Measurements from ENCODE around the gene IFIT3. TPM values are rescaled to one million over a fixed set of nuclear protein-coding genes. Genes with fewer than 3 reads are reported as not detected.

The IFIT3 gene
- total and polyA plus RNA-seq, 2 donors, result 11.2 to 23.4 TPM

- H3K27ac ChIP-seq (ENCODE audit: low read depth), result no peak overlapping the region
- H3K4me3 ChIP-seq (ENCODE audit: low read depth, low read length), result no peak overlapping the region
- no peak for DNase-seq (ENCODE audit: extremely low spot score)
- no peaks in the 10 kb centered on the region for H3K4me1 ChIP-seq (ENCODE audit: insufficient read depth)
- WGBS, result 98% methylated on average over 4 of the region's 4 CpGs
- no peaks in the 10 kb centered on the region for H3K36me3 ChIP-seq (ENCODE audit: insufficient read depth)
These were observed 30.4 kb upstream of the IFIT3 start for GRCh38 chr10:89297356-89297755.

DNA sequence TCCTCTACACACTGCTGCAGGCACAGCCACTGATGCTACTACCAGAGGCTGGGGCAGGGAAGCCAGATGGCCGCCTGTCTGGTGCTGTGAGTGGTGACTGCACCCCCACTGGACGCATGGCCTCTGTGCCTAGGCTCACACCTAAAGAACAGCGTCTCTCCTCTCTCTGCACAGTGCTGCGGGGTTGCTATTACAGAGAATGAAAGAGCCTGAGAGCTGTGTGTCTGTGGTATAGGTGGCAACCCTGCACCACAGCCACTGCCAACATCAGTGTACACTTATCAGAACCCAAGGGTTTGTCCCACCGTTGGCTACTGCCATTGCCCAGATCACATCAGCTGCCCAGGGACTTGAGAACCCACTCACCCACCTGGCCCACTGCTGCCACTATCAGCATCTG is 30.0 kb upstream of the IFIT3 start:
- no peak overlapping the region for H3K4me3 ChIP-seq (ENCODE audit: low read depth, low read length)
- H3K4me1 ChIP-seq (ENCODE audit: insufficient read depth), result no peaks in the 10 kb centered on the region
- WGBS, result 96% methylated on average over 5 of the region's 5 CpGs
- no peaks in the 10 kb centered on the region for H3K36me3 ChIP-seq (ENCODE audit: insufficient read depth)
- DNase-seq (ENCODE audit: extremely low spot score), result no peak
- H3K27ac ChIP-seq (ENCODE audit: low read depth), result no peak overlapping the region

- Histone ChIP-seq H3K4me1 (ENCODE audit: insufficient read depth) (no peaks in the 10 kb centered on the region), H3K27ac (ENCODE audit: low read depth) (no peak overlapping the region)
These were observed 28.8 kb upstream of the IFIT3 start for GRCh38 chr10:89299031-89299430.

DNA sequence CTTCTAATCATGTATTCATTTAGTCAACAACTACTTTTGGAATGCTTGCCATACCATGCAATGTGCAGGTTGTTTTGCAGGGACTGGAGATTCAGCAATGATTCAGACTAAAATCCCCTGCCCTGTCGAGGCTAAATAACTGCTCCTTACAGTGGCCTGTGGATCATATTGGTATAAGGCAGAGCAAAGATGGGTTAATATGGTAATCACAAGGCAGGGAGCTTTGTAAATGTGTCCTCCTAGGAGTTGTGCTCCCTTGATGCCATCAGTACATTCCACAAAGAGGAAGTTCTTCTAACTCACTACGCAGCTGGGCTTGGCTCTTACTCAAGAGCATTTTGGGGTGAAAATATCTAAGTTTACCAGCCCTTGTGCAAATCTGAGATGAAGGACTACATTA is 26.6 kb upstream of the IFIT3 start:
- DNase-seq (ENCODE audit: extremely low spot score), result no peak
- H3K4me3 ChIP-seq (ENCODE audit: low read depth, low read length), result peak overlapping the region; percentile 44
- 7% methylated on average over 2 of the region's 2 CpGs for WGBS

More at GRCh38 chr10:89299031-89299430, 28.8 kb upstream of the IFIT3 start:
- Histone ChIP-seq H3K36me3 (ENCODE audit: insufficient read depth) (no peaks in the 10 kb centered on the region), H3K4me3 (ENCODE audit: low read depth, low read length) (no peak overlapping the region)
- no peak for DNase-seq (ENCODE audit: extremely low spot score)
- WGBS, result 72% methylated on average over 4 of the region's 4 CpGs

DNA sequence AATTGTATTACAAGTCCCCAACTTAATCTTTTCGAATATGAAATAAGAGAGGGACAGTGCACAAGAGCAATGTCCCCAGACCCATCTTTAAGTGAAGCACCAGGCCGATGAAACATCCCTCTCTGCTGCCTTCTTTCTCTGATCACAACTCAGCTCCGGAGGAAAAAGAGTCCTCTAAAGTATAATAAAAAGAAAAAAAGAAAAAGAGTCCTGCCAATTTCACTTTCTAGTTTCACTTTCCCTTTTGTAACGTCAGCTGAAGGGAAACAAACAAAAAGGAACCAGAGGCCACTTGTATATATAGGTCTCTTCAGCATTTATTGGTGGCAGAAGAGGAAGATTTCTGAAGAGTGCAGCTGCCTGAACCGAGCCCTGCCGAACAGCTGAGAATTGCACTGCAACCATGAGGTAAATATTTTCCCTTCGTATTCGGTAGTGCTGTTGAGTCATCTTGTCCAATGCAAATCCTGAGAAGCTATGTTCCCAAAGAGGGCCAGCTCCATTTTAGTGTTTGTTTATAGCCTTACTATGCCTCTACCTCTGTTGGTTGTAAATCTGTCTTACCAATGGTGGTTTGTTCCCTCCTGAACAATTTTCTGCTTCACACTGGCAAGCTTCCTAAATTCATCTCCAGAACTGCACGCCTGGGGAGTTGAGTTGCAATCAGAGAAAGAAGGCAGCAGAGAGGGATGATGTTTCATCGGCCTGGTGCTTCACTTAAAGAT is 25.9 kb upstream of the IFIT3 start, which contains the start of gene IFIT2:
Gene IFIT2, plus strand, starts transcription at position 326 of the 725 bp plus-strand sequence. Its CDS starts 78 bp downstream, at position 404.
- WGBS, result 1% methylated on average over 10 of the region's 10 CpGs
- DNase-seq (ENCODE audit: extremely low spot score), result peak; percentile 80
- Histone ChIP-seq H3K27ac (ENCODE audit: low read depth) (peak within 1 kb of the TSS; percentile 82), H3K36me3 (ENCODE audit: insufficient read depth) (peaks cover 3% of the 10 kb centered on the region), H3K4me3 (ENCODE audit: low read depth, low read length) (peak within 1 kb of the TSS; percentile 44), H3K4me1 (ENCODE audit: insufficient read depth) (no peaks in the 10 kb centered on the region)

More for the DNA sequence above, 26.6 kb upstream of the IFIT3 start:
- Histone ChIP-seq H3K27ac (ENCODE audit: low read depth) (peak overlapping the region; percentile 82), H3K36me3 (ENCODE audit: insufficient read depth) (peaks cover 2% of the 10 kb centered on the region), H3K4me1 (ENCODE audit: insufficient read depth) (no peaks in the 10 kb centered on the region)

- DNase-seq (ENCODE audit: extremely low spot score), result no peak
These were observed 25.2 kb upstream of the IFIT3 start for GRCh38 chr10:89302625-89303024.

GRCh38 chr10:89303161-89303560 is 24.6 kb upstream of the IFIT3 start:
- Histone ChIP-seq H3K36me3 (ENCODE audit: insufficient read depth) (peaks cover 3% of the 10 kb centered on the region), H3K27ac (ENCODE audit: low read depth) (no peak overlapping the region), H3K4me1 (ENCODE audit: insufficient read depth) (no peaks in the 10 kb centered on the region), H3K4me3 (ENCODE audit: low read depth, low read length) (no peak overlapping the region)
- DNase-seq (ENCODE audit: extremely low spot score), result no peak
- 50% methylated on average over 2 of the region's 2 CpGs for WGBS

More at GRCh38 chr10:89302625-89303024, 25.2 kb upstream of the IFIT3 start:
- no peaks in the 10 kb centered on the region for H3K4me1 ChIP-seq (ENCODE audit: insufficient read depth)
- peak overlapping the region; percentile 16 for H3K27ac ChIP-seq (ENCODE audit: low read depth)
- 40% methylated on average over 3 of the region's 3 CpGs for WGBS
- H3K4me3 ChIP-seq (ENCODE audit: low read depth, low read length), result peak overlapping the region; percentile 44
- peaks cover 3% of the 10 kb centered on the region for H3K36me3 ChIP-seq (ENCODE audit: insufficient read depth)

DNA sequence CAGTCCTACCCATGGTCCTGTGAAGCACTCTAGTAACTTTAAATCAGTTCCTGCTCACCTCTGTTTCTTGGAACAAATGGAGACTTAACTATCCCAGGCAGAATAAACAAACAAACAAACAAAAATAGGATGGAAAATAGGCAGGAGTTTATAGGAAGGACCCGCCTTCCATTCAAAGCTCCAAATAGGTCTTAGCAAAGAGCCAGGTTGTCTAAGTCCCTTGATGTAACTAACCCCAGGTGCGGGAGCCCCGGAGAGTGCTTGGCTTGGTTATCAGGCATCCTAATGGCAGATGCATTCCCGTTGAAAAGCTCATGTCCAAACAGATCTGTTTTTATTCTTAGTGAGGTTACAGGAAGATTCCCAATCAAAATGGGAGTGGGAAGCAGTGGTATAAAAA is 23.8 kb upstream of the IFIT3 start:
- H3K4me3 ChIP-seq (ENCODE audit: low read depth, low read length), result no peak overlapping the region
- H3K36me3 ChIP-seq (ENCODE audit: insufficient read depth), result peaks cover 3% of the 10 kb centered on the region
- WGBS, result 88% methylated on average over 4 of the region's 4 CpGs
- DNase-seq (ENCODE audit: extremely low spot score), result no peak
- H3K4me1 ChIP-seq (ENCODE audit: insufficient read depth), result no peaks in the 10 kb centered on the region
- no peak overlapping the region for H3K27ac ChIP-seq (ENCODE audit: low read depth)

GRCh38 chr10:89304446-89304845 is 23.4 kb upstream of the IFIT3 start:
- DNase-seq (ENCODE audit: extremely low spot score), result no peak
- Histone ChIP-seq H3K4me1 (ENCODE audit: insufficient read depth) (no peaks in the 10 kb centered on the region), H3K27ac (ENCODE audit: low read depth) (no peak overlapping the region), H3K4me3 (ENCODE audit: low read depth, low read length) (no peak overlapping the region), H3K36me3 (ENCODE audit: insufficient read depth) (peaks cover 3% of the 10 kb centered on the region)
- WGBS, result 96% methylated on average over 2 of the region's 2 CpGs

GRCh38 chr10:89304925-89305324 is 22.9 kb upstream of the IFIT3 start:
- H3K4me3 ChIP-seq (ENCODE audit: low read depth, low read length), result no peak overlapping the region
- no peak overlapping the region for H3K27ac ChIP-seq (ENCODE audit: low read depth)
- H3K36me3 ChIP-seq (ENCODE audit: insufficient read depth), result peaks cover 3% of the 10 kb centered on the region
- DNase-seq (ENCODE audit: extremely low spot score), result no peak
- H3K4me1 ChIP-seq (ENCODE audit: insufficient read depth), result no peaks in the 10 kb centered on the region

DNA sequence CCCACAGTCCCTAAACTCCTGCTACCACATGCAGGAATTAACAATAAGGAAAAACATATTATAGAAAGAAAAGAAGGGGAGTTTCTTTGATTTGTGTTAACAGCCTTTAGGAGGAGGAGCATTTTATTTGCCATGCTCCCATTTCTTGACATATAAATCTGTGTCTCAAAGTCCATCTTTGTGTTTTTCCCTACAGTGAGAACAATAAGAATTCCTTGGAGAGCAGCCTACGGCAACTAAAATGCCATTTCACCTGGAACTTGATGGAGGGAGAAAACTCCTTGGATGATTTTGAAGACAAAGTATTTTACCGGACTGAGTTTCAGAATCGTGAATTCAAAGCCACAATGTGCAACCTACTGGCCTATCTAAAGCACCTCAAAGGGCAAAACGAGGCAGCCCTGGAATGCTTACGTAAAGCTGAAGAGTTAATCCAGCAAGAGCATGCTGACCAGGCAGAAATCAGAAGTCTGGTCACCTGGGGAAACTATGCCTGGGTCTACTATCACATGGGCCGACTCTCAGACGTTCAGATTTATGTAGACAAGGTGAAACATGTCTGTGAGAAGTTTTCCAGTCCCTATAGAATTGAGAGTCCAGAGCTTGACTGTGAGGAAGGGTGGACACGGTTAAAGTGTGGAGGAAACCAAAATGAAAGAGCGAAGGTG is 21.9 kb upstream of the IFIT3 start:
- no peak for DNase-seq (ENCODE audit: extremely low spot score)
- Histone ChIP-seq H3K36me3 (ENCODE audit: insufficient read depth) (peaks cover 3% of the 10 kb centered on the region), H3K4me1 (ENCODE audit: insufficient read depth) (no peaks in the 10 kb centered on the region), H3K4me3 (ENCODE audit: low read depth, low read length) (no peak overlapping the region), H3K27ac (ENCODE audit: low read depth) (no peak overlapping the region)
- WGBS, result 93% methylated on average over 9 of the region's 9 CpGs

- Histone ChIP-seq H3K27ac (ENCODE audit: low read depth) (no peak overlapping the region), H3K4me3 (ENCODE audit: low read depth, low read length) (no peak overlapping the region), H3K4me1 (ENCODE audit: insufficient read depth) (no peaks in the 10 kb centered on the region), H3K36me3 (ENCODE audit: insufficient read depth) (peaks cover 3% of the 10 kb centered on the region)
- WGBS, result 92% methylated on average over 13 of the region's 13 CpGs
- DNase-seq (ENCODE audit: extremely low spot score), result no peak
These were observed 21.1 kb upstream of the IFIT3 start for GRCh38 chr10:89306434-89307268.

GRCh38 chr10:89307269-89307577 is 20.6 kb upstream of the IFIT3 start:
- no peak overlapping the region for H3K4me3 ChIP-seq (ENCODE audit: low read depth, low read length)
- H3K4me1 ChIP-seq (ENCODE audit: insufficient read depth), result no peaks in the 10 kb centered on the region
- no peak overlapping the region for H3K27ac ChIP-seq (ENCODE audit: low read depth)
- no peak for DNase-seq (ENCODE audit: extremely low spot score)
- peaks cover 3% of the 10 kb centered on the region for H3K36me3 ChIP-seq (ENCODE audit: insufficient read depth)

- DNase-seq (ENCODE audit: extremely low spot score), result no peak
- H3K36me3 ChIP-seq (ENCODE audit: insufficient read depth), result peaks cover 3% of the 10 kb centered on the region
- no peak overlapping the region for H3K4me3 ChIP-seq (ENCODE audit: low read depth, low read length)
- WGBS, result 95% methylated on average over 6 of the region's 6 CpGs
- H3K27ac ChIP-seq (ENCODE audit: low read depth), result no peak overlapping the region
- H3K4me1 ChIP-seq (ENCODE audit: insufficient read depth), result no peaks in the 10 kb centered on the region
These were observed 19.5 kb upstream of the IFIT3 start for GRCh38 chr10:89308266-89308665.

Measured in urinary bladder (tissue), 4 donors.